GM19467 (cell line): ENCODE results near the gene COTL1.
A peak's percentile ranks its signal among the peaks of the same experiment; 100 is the strongest.

Experiments used
- ATAC-seq: cut with Tn5 transposase; IDR thresholded peaks from one replicate; pipeline ENCODE4 v1.9.1; 2021; ENCODE audit warnings: mild to moderate bottlenecking, moderate library complexity; ENCODE audit not compliant: unreplicated experiment

The COTL1 gene, protein sequence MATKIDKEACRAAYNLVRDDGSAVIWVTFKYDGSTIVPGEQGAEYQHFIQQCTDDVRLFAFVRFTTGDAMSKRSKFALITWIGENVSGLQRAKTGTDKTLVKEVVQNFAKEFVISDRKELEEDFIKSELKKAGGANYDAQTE

DNA sequence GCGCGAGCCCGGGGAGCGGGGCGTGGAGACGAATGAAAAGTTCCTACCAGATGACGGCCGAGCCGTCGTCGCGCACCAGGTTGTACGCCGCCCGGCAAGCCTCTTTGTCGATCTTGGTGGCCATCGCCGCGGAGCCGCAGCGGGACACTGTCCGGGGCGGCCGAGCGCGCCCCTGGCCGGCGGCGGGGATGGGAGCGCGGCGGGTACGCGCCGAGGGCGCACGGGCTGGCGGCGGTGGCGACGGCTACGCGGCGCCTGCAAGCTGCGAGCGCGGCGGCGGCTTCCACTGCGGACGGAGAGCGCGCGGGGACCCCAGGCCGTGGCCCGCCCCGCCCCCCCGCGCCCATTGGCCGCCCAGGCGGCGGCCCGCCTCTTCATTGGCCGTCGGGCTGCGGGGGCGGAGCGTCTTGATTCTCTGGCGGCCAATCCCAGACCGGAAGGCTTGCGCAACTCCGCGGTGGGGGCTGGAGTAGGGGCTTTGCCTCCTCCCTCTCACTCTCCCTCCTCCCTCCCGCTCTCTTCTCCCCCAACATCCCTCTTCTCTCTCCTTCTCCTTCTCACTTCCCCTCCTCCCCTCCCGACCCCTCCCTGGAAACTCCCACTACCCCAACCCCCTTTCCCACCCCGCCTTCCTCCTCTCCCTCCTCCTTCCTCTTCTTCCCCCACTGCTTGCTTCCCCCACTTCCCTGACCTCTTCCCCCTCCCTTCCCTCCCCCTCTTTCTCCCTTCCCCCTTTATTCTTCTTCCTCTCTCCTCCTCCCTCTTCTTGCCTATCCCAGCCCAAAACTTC is at the start of gene COTL1:
Gene COTL1, minus strand, starts transcription at position 288 of the 790 bp plus-strand sequence. Its CDS starts 164 bp downstream, at position 124.
- peak; percentile 79 for ATAC-seq

- no peak for ATAC-seq
Observed at GRCh38 chr16:84665843-84666242, 48.0 kb upstream of the COTL1 start.

GRCh38 chr16:84665359-84665758 is 47.5 kb upstream of the COTL1 start:
- ATAC-seq = no peak

DNA sequence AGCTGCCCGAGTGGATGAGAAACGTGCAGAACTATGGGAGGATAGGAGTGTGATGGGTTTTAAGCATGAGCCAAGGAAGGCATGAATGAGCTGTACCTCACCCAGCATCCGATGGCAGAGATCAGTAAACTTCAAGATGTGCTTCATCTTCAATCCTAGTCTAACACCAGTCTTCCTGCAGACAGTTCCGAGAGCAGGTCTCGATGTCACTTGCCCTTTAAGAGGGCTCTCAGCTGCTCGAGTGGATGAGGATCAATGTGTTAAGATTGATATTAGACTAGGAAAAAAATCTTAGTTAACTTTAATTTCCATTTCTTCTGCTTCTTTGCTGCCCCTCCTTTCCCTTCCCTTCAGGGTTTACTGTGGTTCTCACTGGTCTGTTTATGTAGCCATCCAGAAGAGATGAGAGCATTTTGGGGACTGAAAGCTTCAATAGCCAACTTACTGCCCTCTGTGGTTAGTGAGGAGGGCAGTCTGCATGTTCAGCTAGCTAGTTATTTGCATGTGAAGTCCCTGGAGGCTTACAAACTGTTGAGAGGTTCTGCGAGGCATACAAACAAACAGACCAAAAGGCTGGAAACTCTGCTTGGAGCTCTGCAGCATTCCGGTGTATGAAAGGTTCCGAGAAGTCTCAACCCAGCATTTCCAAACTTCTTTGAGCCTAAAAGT is 45.7 kb upstream of the COTL1 start:
- no peak for ATAC-seq

DNA sequence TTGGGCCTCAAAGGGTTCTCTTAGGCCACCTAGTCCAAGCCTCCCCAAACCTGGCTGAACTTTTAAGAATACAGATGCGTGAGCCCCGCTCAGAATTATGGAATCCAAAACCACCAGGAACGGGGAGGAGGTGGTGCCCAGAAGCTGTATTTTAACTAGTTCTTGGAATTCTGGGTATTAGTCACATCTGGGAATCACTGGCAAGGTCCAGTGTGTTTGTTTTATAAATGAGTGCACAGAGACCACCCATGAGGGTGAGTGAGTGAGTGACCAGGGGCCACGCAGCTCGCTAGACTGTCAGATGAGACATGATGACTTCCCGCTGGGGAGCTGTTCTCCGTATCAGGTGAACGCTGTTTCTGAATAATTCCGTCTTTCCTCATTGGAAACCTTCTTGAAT is 44.6 kb upstream of the COTL1 start:
- ATAC-seq = no peak

GRCh38 chr16:84661418-84662060 is 43.7 kb upstream of the COTL1 start:
- no peak for ATAC-seq

- no peak for ATAC-seq
Observed at GRCh38 chr16:84660973-84661372, 43.1 kb upstream of the COTL1 start.

DNA sequence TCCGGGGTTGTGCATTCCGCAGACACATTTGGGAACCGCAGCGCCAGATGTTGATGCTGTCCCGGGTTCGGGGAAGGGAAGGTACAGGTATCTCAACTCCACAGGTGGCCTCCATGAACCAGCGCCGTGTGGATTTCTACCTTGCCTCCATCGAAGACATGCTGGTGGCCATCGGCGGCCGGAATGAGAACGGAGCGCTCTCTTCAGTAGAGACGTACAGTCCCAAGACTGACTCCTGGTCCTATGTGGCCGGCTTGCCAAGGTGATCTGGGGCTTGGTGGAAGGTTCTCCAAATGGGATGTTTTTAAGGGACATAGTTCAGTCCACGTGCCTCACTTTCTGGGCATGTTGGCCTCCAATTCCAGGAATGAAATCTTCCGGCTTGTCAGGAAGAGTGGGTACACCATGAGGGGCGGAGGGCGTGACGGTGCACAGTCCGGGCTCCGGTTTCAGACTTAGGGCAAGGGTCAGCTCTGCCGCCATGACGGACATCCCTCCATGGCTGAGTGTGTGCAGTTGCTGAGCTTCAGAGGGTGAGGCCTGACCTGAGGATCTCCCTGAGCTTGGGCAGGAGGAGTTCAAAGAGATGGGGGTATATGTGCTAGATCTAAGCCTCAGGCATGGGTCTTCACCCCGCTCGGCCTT is 41.9 kb upstream of the COTL1 start:
- ATAC-seq = no peak

DNA sequence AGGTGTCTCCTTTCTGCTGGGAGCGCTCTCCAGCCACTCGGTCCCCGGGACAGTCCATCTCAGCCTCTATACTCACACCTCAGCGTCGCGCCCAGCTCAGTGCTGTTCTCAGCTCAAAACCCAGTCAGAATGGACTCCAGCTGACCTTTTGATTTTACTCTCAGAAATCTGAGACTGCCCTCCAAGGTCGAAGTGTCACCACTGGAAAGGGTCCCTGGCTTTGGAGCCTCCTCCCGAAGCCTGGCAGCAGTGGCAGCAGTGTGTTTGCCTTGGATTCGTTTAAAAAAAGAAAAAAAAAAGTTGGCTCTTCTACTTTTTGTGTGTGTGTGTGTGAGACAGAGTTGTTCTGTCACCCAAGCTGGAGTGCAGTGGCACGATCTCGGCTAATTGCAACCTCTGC is 40.8 kb upstream of the COTL1 start:
- no peak for ATAC-seq

DNA sequence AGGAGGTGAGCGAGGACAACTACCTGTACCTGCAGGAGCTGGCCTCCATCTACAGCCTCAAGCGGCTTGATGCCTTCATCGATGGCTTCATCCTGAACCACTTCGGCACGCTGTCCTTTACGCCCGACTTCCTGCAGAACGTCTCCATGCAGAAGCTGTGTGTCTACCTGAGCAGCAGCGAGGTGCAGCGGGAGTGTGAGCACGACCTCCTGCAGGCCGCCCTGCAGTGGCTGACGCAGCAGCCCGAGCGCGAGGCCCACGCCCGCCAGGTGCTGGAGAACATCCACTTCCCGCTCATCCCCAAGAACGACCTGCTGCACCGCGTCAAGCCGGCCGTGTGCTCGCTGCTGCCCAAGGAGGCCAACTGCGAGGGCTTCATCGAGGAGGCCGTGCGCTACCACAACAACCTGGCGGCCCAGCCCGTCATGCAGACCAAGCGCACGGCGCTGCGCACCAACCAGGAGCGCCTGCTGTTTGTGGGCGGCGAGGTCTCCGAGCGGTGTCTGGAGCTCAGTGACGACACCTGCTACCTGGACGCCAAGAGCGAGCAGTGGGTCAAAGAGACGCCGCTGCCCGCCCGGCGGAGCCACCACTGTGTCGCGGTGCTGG is 39.5 kb upstream of the COTL1 start:
- ATAC-seq = no peak

DNA sequence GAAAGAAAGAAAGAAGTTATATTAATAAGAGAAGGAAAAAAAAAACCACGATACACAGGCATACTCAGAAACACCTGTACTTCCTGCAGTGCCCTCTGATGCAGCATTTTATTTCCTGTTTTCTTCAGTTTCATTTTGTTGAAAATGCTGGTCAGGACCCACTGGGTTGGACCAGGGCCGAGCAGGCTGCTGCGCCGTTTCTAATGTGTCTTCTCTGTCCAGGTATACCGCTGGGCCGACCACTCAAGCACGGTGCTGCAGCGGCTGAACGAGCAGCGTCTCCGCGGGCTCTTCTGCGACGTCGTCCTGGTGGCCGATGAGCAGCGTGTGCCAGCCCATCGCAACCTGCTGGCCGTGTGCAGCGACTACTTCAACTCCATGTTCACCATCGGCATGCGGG is 38.8 kb upstream of the COTL1 start:
- no peak for ATAC-seq

GRCh38 chr16:84654998-84655397 is 37.1 kb upstream of the COTL1 start:
- no peak for ATAC-seq

GRCh38 chr16:84654238-84654637 is 36.4 kb upstream of the COTL1 start:
- ATAC-seq = no peak

GRCh38 chr16:84652566-84652965 is 34.7 kb upstream of the COTL1 start:
- no peak for ATAC-seq

GRCh38 chr16:84650062-84650991 is 32.4 kb upstream of the COTL1 start:
- no peak for ATAC-seq

DNA sequence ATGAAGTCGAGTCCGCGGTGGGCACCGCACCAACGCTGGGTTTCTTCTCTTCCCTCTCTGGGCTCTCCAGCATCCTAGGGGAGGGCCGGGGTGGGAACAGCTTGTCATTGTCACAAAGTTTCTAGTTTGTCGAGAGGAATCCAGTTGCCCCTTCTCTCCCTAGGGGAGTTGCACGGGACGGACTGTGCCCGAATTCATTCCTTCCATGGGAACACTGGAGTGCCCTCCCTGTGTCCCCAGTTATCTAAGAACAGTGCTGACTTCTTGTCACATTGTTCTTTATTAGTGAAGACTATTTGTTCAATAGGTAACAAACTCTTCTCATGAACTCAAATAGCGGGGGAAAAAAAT is 31.6 kb upstream of the COTL1 start:
- ATAC-seq = no peak

- peak; percentile 64 for ATAC-seq
Observed at GRCh38 chr16:84648595-84649510, 31.0 kb upstream of the COTL1 start.

GRCh38 chr16:84647828-84648594 is 30.1 kb upstream of the COTL1 start, which contains the start of gene KLHL36:
KLHL36 (plus strand) TSS chr16:84648511; CDS start chr16:84650868, 2,357 bp downstream.
- peak; percentile 80 for ATAC-seq
